KOPT-K1 (cell line): ENCODE measurements around the gene LRMDA.

Experiments
- H3K27ac ChIP-seq: fragments of 200-600 bp; sonication (generic); 2 replicates; pipeline ENCODE4 v1.5.1; 2016; ENCODE audit warnings: antibody characterized with exemption, mild to moderate bottlenecking, low read depth, low read length; ENCODE audit not compliant: poor library complexity, severe bottlenecking
- H3K36me3 ChIP-seq: fragments of 200-600 bp; sonication (generic); 2 replicates; pipeline ENCODE4 v1.5.1; 2017; ENCODE audit warnings: antibody characterized with exemption, mild to moderate bottlenecking, low read length, moderate library complexity; ENCODE audit not compliant: insufficient read depth
- H3K9me3 ChIP-seq: fragments of 200-600 bp; sonication (generic); 2 replicates; pipeline ENCODE4 v1.5.1; 2017; ENCODE audit warnings: antibody characterized with exemption, low read length, mild to moderate bottlenecking; ENCODE audit not compliant: insufficient read depth, poor library complexity, severe bottlenecking

Gene LRMDA

DNA sequence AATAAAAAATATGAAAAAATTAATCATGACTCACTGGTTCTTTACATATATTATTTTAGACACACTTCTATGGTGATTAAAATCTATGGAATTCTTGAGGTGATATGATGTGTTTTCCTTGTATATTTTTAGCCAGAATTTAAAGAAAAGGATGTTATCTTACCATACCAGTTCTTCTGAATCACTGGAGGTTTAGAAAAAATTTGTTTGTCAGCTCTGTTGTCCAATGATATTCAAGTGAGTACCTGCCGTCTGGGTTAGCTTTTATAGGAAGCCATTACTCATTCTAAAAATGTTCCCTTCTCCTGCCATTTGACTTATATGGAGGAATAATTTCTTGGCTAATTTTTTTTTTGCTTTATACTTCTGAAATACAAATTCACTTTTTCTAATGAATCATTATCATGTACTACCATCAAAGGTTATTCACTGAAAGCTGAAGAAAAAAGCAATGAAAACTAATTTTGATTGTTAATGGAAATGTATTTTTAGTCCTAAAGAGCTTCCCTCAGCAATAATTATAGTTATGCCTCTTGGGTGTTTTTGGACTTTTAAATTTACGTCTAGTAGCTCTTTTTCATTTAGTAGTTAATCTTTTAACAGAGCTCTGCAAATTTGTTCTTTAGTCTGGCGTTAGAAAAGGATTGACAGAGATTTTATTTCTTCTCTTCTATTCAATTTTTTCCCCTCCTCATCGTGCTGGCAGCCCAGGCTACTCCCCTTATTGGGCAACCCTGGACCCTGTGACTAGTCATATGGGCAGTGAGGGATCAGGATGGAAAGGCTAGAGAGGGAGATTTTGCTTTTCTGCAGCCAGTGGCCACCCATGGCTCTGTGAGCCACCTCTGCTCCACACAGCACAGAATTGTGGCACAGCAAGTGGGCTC lies 434.2 kb downstream of the LRMDA start:
- Histone ChIP-seq H3K27ac (no peak overlapping the region), H3K9me3 (no peaks in the 10 kb centered on the region), H3K36me3 (no peaks in the 10 kb centered on the region)

- H3K9me3 ChIP-seq, result no peaks in the 10 kb centered on the region
- H3K36me3 ChIP-seq, result no peaks in the 10 kb centered on the region
- H3K27ac ChIP-seq, result no peak overlapping the region
Observed at GRCh38 chr10:75866300-75866625, 434.8 kb downstream of the LRMDA start.

GRCh38 chr10:75866731-75867130 lies 435.3 kb downstream of the LRMDA start:
- no peak overlapping the region for H3K27ac ChIP-seq
- H3K9me3 ChIP-seq, result no peaks in the 10 kb centered on the region
- H3K36me3 ChIP-seq, result no peaks in the 10 kb centered on the region

- Histone ChIP-seq H3K36me3 (no peaks in the 10 kb centered on the region), H3K27ac (no peak overlapping the region), H3K9me3 (no peaks in the 10 kb centered on the region)
Observed at GRCh38 chr10:75868574-75868973, 437.1 kb downstream of the LRMDA start.

DNA sequence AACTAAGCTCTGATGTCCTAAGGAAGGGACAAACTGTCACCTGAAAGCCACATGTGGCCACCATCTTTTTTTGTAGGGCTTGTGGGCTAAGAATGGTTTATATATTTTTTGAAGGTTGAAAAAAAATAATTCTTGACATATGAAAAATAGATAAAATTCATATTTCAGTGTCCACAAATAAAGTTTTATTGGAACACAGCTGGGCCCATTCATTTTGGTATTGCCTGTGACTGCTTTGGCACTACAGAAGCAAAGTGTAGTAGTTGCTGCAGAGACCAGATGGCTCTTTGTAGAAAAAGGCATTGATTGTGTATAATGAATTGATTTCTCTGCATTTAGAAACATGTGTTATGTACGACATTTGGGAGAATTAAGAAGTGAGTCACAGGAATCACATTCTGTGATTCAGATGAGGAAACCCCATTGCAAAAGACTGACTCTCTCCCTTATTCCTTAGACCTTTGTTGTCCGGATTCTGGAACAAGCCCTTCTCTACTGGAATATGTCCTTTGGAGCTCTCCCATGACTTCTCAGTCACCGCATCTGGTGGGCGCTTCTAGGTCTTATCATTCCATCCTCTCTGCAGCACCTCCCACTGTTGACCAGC lies 438.7 kb downstream of the LRMDA start:
- Histone ChIP-seq H3K9me3 (no peaks in the 10 kb centered on the region), H3K27ac (no peak overlapping the region), H3K36me3 (no peaks in the 10 kb centered on the region)

DNA sequence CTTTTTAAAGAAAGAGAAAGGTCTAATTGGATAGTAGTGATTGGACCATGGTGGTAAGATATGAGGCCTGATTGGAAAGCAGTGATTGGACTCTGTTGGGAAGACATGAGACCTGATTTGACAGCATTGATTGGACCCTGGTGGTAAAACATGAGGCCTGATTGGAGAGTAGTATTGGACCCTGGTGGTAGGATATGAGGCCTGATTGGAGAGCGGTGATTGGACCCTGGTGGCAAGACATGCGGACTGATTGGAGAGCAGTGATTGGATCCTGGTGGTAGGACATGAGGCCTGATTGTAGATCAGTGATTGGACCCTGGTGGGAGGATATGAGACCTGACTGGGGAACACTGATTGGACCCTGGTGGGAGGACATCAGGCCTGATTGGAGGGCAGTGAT lies 444.3 kb downstream of the LRMDA start:
- Histone ChIP-seq H3K36me3 (no peaks in the 10 kb centered on the region), H3K9me3 (no peaks in the 10 kb centered on the region), H3K27ac (no peak overlapping the region)

DNA sequence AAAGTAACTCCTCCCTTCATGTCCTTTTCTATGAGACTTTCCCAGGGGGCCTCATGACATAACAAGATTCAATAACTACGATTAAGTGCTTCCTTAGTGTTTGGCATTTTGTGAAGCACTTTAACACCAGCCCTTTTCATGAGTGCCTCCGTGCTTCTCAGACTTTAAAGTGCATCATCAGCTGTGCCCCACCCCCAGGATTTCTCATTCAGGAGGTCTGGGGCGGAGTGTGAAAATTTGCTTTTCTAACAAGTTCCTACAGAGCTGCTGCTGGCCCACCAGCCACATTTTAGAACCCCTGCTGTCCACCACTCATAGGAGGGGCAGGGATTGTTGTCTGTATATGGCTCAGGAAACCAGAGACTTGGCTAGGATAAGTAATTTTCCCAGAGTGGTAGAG lies 445.3 kb downstream of the LRMDA start:
- H3K9me3 ChIP-seq, result no peaks in the 10 kb centered on the region
- no peak overlapping the region for H3K27ac ChIP-seq
- H3K36me3 ChIP-seq, result no peaks in the 10 kb centered on the region

GRCh38 chr10:75877877-75878276 lies 446.5 kb downstream of the LRMDA start:
- Histone ChIP-seq H3K36me3 (no peaks in the 10 kb centered on the region), H3K27ac (no peak overlapping the region), H3K9me3 (no peaks in the 10 kb centered on the region)

- Histone ChIP-seq H3K27ac (no peak overlapping the region), H3K36me3 (no peaks in the 10 kb centered on the region), H3K9me3 (no peaks in the 10 kb centered on the region)
Observed at GRCh38 chr10:75878586-75878985, 447.2 kb downstream of the LRMDA start.

- no peak overlapping the region for H3K27ac ChIP-seq
- H3K9me3 ChIP-seq, result no peaks in the 10 kb centered on the region
- no peaks in the 10 kb centered on the region for H3K36me3 ChIP-seq
Observed at GRCh38 chr10:75880031-75880775, 448.8 kb downstream of the LRMDA start.

- Histone ChIP-seq H3K27ac (no peak overlapping the region), H3K36me3 (no peaks in the 10 kb centered on the region), H3K9me3 (no peaks in the 10 kb centered on the region)
Observed at GRCh38 chr10:75883081-75884072, 452.0 kb downstream of the LRMDA start.

DNA sequence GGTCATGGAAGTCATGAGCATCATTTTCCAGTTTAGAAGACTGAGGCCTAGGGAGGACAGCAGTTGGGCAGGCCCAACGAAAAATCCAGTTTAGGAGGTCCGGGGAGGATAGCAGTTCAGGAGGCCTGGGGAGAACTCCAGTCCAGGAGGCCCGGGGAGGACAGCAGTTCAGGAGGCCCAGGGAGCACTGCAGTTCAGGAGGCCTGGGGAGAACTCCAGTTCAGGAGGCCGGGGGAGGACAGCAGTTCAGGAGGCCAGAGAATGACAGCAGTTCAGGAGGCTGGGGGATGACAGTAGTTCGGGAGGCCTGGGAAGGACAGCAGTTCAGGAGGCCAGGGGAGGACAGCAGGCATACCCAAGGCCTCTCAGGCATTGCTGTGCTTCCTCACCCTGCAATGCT lies 453.4 kb downstream of the LRMDA start:
- no peak overlapping the region for H3K27ac ChIP-seq
- no peaks in the 10 kb centered on the region for H3K36me3 ChIP-seq

DNA sequence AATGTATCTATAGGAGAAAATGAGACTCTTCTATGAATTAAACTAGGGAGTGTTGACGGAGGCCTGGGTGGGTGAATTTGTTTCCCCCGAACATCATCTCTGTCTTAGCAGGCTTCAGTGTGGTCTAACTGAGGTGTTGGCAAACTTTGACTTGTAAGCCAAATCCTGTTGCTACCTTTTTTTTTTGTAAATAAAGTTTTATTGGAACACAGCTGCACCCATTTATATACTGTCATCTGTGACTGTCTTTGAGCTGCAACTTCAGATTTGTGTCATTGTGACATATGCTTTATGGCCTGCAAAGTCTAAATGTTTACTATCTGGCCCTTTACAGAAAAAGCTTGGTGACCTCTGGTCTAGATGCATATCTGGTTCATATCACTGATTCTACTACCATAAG lies 455.9 kb downstream of the LRMDA start:
- no peaks in the 10 kb centered on the region for H3K36me3 ChIP-seq
- no peak overlapping the region for H3K27ac ChIP-seq
- no peaks in the 10 kb centered on the region for H3K9me3 ChIP-seq

More for the DNA sequence above, 453.4 kb downstream of the LRMDA start:
- H3K9me3 ChIP-seq, result no peaks in the 10 kb centered on the region

- Histone ChIP-seq H3K9me3 (no peaks in the 10 kb centered on the region), H3K27ac (no peak overlapping the region), H3K36me3 (no peaks in the 10 kb centered on the region)
Observed at GRCh38 chr10:75887992-75888680, 456.7 kb downstream of the LRMDA start.
